Heart right ventricle (tissue), 16 donors: Measurements from ENCODE around the gene PSPH. TPM values are rescaled to one million over a fixed set of nuclear protein-coding genes. Genes with fewer than 3 reads are reported as not detected.
"Not testable (repeated sequence)": the region's sequence is repeated elsewhere in the genome, so short reads cannot be mapped to it uniquely, and the experiment has no call there.

Source experiments
- ATAC-seq, 8 donors: fragments of 200-7000 bp; cut with Tn5 transposase; one replicate each; pipeline ENCODE4 v1.9.1; 2020; ENCODE audit warnings: mild to moderate bottlenecking in 8 of 8, moderate library complexity in 8 of 8, moderate number of reproducible peaks in 1 of 8
- DNase-seq, 2 donors: peaks; one replicate each; pipeline ENCODE4 v3.0.0-alpha.2; 2020
- H3K27ac ChIP-seq, 10 donors: fragments of 200-600 bp; sonication (generic) in 2 of 10; one replicate each; pipeline versions ENCODE4 v1.5.0 to v1.8.0; 2020 to 2022; ENCODE audit warnings: mild to moderate bottlenecking in 3 of 10
- H3K27me3 ChIP-seq, 7 donors: fragments of 200-600 bp; one replicate each; pipeline ENCODE4 v1.8.0; 2021 to 2022; ENCODE audit warnings: mild to moderate bottlenecking in 2 of 7
- H3K36me3 ChIP-seq, 9 donors: fragments of 200-600 bp; sonication (generic) in 1 of 9; one replicate each; pipeline versions ENCODE4 v1.5.0 to v1.8.0; 2020 to 2022; ENCODE audit warnings: mild to moderate bottlenecking in 2 of 9
- H3K4me1 ChIP-seq, 9 donors: fragments of 200-600 bp; sonication (generic) in 1 of 9; one replicate each; pipeline versions ENCODE4 v1.5.0 to v1.8.0; 2020 to 2022; ENCODE audit warnings: mild to moderate bottlenecking in 4 of 9
- H3K4me3 ChIP-seq, 10 donors: fragments of 200-600 bp; sonication (generic) in 2 of 10; one replicate each; pipeline versions ENCODE4 v1.5.0 to v1.8.0; 2020 to 2022; ENCODE audit warnings: mild to moderate bottlenecking in 7 of 10, moderate library complexity in 2 of 10
- H3K9me3 ChIP-seq, 11 donors: fragments of 200-600 bp in 10 of 11; sonication (generic) in 2 of 11; one replicate each; pipeline versions ENCODE4 v1.5.0 to v1.8.0; 2013 to 2022; ENCODE audit warnings: mild to moderate bottlenecking in 2 of 11, control low read depth in 1 of 11, moderate library complexity in 1 of 11
- CTCF ChIP-seq, 9 donors: fragments of 200-600 bp; sonication (generic) in 2 of 9; IDR thresholded peaks; one replicate each; pipeline versions ENCODE4 v1.5.0 to v1.8.0; 2021 to 2022; ENCODE audit warnings: antibody characterized with exemption in 9 of 9, mild to moderate bottlenecking in 5 of 9, moderate library complexity in 1 of 9
- WGBS, 2 donors: extraction: QIAGEN DNeasy Blood & Tissue Kit; methylation state at CpG; one replicate each; pipeline ENCODE4 v1.1.7; 2013; ENCODE audit warnings: inconsistent platforms in 1 of 2; 5-methylcytosine and 5-hydroxymethylcytosine counted together
- intact Hi-C, 10 donors: fragments of 100-400 bp; cut with DNase I; formaldehyde crosslinking; loops; one replicate each; pipeline versions ENCODE4 v1.11.1 to v1.14.2; 2022
- polyA plus RNA-seq, 2 donors: library from polyadenylated mRNA; stranded (reverse); fragments of 200-250 nt; gene quantifications; one replicate each; pipeline ENCODE4 v1.2.3, GENCODE V29; 2013
- total RNA-seq, 10 donors: library from RNA; stranded (reverse); fragmentation: NEBNext Ultra II Directional in 3 of 10; extraction: Animal tissue kit (Norgen Biotek cat#: 25700) in 3 of 10; gene quantifications; one replicate each; pipeline versions ENCODE4 v1.2.1 to v1.2.4, GENCODE V29; 2021 to 2023
- donor health status: Arrhythmogenic right ventricular cardiomyopathy.
- donor health status: ischemic (EF 13 %, LVEDD 7.1; RV severe dilation, severe dysfunction).
- donor health status: healthy with polysubstance abuse.
- donor health status: DM: no; HTN: yes; CAD: no.
- donor health status: DM: no; HTN: no; CAD: no.
- donor health status: ischemic (EF 25% LVEDD 6.9; RV normal size, moderate dysfunction).
- donor health status: ischemic (EF 25% LVEDD 5.7; RV mildly dilated, moderate dysfunction).
- donor health status: healthy.
- donor health status: DM: yes; HTN: yes; CAD: no.
- donor health status: Ischemic cardiomyopathy.
- donor health status: ischemic (EF 35%, LVEDD 5.7; RV mildly dilated, moderate dysfunction).
- donor health status: nonischemic (EF 11% LVEDD 7.7; RV severe dilation, severe dysfunction).
- donor health status: DM: yes; HTN: yes; CAD: no.
- donor health status: PGD.
- donor health status: ischemic (EF 29% LVEDD 5.4; RV normal size, mild dysfunction).
- donor health status: nonischemic (EF 23%, LVEDD 6.1; RV moderate dilation, normal function).

PSPH gene
- total and polyA plus RNA-seq, 12 donors, result 5.1 to 14.7 (median 9.5) TPM

- H3K27me3 ChIP-seq, result no peaks in the 10 kb centered on the region
- peaks cover 6 to 46% (median 22%) of the 10 kb centered on the region in 9 donors for H3K4me1 ChIP-seq
- DNase-seq (no peak), ATAC-seq (no peak)
- intact Hi-C loops, result loop anchor here in 2 of 10 donors (5.0 kb wide), 2 partner anchors 54 to 91 kb away; partner anchors contain the start of genes CHCHD2 (in 1 of the 2) and NIPSNAP2 (in 1 of the 2)
- no peak overlapping the region for H3K27ac ChIP-seq
- peaks cover 0 to 59% (median 51%) of the 10 kb centered on the region in 9 donors for H3K36me3 ChIP-seq
- 86 to 89% methylated on average over 9 of the region's 9 CpGs for WGBS, 2 donors
- H3K9me3 ChIP-seq, result no peaks in the 10 kb centered on the region
- no peak for TF ChIP-seq CTCF (IDR thresholded peaks at IDR 0.05)
- no peak overlapping the region for H3K4me3 ChIP-seq
Measured at GRCh38 chr7:56053379-56053778, 2.1 kb upstream of the PSPH start.

GRCh38 chr7:56051053-56051338, 248 bp downstream of the PSPH start:
- intact Hi-C loops, result loop anchor here in 3 of 10 donors (1.0 to 5.0 kb wide), 3 partner anchors 13 to 89 kb away; partner anchors contain the start of genes CHCHD2 (in 1 of the 3), NIPSNAP2 (in 1 of the 3) and SUMF2 (in 1 of the 3)

GRCh38 chr7:56048763-56049162, 2.5 kb downstream of the PSPH start:
- DNase-seq, result peak in 1 of 2 donors; percentile 29
- H3K9me3 ChIP-seq, H3K4me3 ChIP-seq, intact Hi-C loops, ATAC-seq, H3K27me3 ChIP-seq: not testable (repeated sequence)
- 45 to 48% methylated on average over 8 of the region's 8 CpGs for WGBS, 2 donors
- Histone ChIP-seq H3K27ac (peak overlapping the region in 1 of 10 donors; percentile 25), H3K36me3 (peaks cover 0 to 13% (median 10%) of the 10 kb centered on the region in 9 donors), H3K4me1 (peaks cover 6 to 53% (median 29%) of the 10 kb centered on the region in 9 donors)

More at GRCh38 chr7:56051053-56051338, 248 bp downstream of the PSPH start:
- DNase-seq, result no peak
- no peaks in the 10 kb centered on the region for H3K9me3 ChIP-seq
- peak overlapping the region; percentile 77 to 95 (median 91) for H3K27ac ChIP-seq
- WGBS, 2 donors, result 0 to 1% methylated on average over 9 of the region's 9 CpGs
- TF ChIP-seq CTCF (IDR thresholded peaks at IDR 0.05), result no peak
- peak overlapping the region; percentile 63 to 98 (median 82) for H3K4me3 ChIP-seq
- ATAC-seq, result no peak
- no peaks in the 10 kb centered on the region for H3K27me3 ChIP-seq
- peaks cover 0 to 35% (median 30%) of the 10 kb centered on the region in 9 donors for H3K36me3 ChIP-seq
- H3K4me1 ChIP-seq, result peaks cover 6 to 60% (median 30%) of the 10 kb centered on the region in 9 donors

- intact Hi-C loops, result no loop called here
- Histone ChIP-seq H3K4me1 (peaks cover 6 to 48% (median 27%) of the 10 kb centered on the region in 9 donors), H3K27me3 (no peaks in the 10 kb centered on the region), H3K27ac (no peak overlapping the region), H3K36me3 (peaks cover 0 to 7% (median 5%) of the 10 kb centered on the region in 9 donors), H3K9me3 (no peaks in the 10 kb centered on the region), H3K4me3 (no peak overlapping the region)
- no peak for ATAC-seq
- WGBS, 2 donors, result 85 to 92% methylated on average over 1 of the region's 1 CpG
- TF ChIP-seq CTCF (IDR thresholded peaks at IDR 0.05), result no peak
- no peak for DNase-seq
Measured at GRCh38 chr7:56048245-56048644, 3.0 kb downstream of the PSPH start.

- ATAC-seq, H3K27me3 ChIP-seq, H3K9me3 ChIP-seq, H3K4me3 ChIP-seq, DNase-seq, H3K36me3 ChIP-seq, intact Hi-C loops: not testable (repeated sequence)
- Histone ChIP-seq H3K27ac (peak overlapping the region in 2 of 10 donors; percentile 7 to 21), H3K4me1 (peaks cover 6 to 41% (median 22%) of the 10 kb centered on the region in 9 donors)
- 86% methylated on average over 11 of the region's 11 CpGs for WGBS, 2 donors
Measured at GRCh38 chr7:56047446-56048116, 3.7 kb downstream of the PSPH start.
